Neural cell (in vitro differentiated cells): ENCODE results near the gene CFAP221. TPM values are rescaled to one million over a fixed set of nuclear protein-coding genes. Genes with fewer than 3 reads are reported as not detected.

Source experiments
- H2AFZ ChIP-seq: fragments of 200-600, 300-800 bp; sonication (generic), shearing (Covaris generic); 2 replicates; pipeline ENCODE4 v1.6.0; 2014; ENCODE audit warnings: low read depth, mild to moderate bottlenecking, antibody characterized with exemption, low read length, moderate library complexity
- H3F3A ChIP-seq: fragments of 200-600 bp; shearing (Covaris generic); 2 replicates; pipeline ENCODE4 v1.6.1; 2016; ENCODE audit warnings: mild to moderate bottlenecking, moderate library complexity, mixed read lengths, antibody characterized with exemption, low read length; ENCODE audit not compliant: insufficient read depth, poor library complexity, severe bottlenecking
- H3K27ac ChIP-seq: fragments of 200-600, 300-800 bp; sonication (generic), shearing (Covaris generic); 2 replicates; pipeline ENCODE4 v1.5.1; 2014; ENCODE audit warnings: mild to moderate bottlenecking, low read length, moderate library complexity
- H3K27me3 ChIP-seq: fragments of 300-800, 200-600 bp; sonication (generic), shearing (Covaris generic); 2 replicates; pipeline ENCODE4 v1.6.0; 2014; ENCODE audit warnings: mild to moderate bottlenecking, low read depth, low read length, moderate library complexity; ENCODE audit not compliant: insufficient read depth
- H3K36me3 ChIP-seq: fragments of 300-800, 200-600 bp; sonication (generic), shearing (Covaris generic); 2 replicates; pipeline ENCODE4 v1.5.1; 2014; ENCODE audit warnings: mild to moderate bottlenecking, antibody characterized with exemption, low read length, moderate library complexity; ENCODE audit not compliant: insufficient read depth
- H3K4me2 ChIP-seq: fragments of 300-800, 200-600 bp; sonication (generic), shearing (Covaris generic); 2 replicates; pipeline ENCODE4 v1.6.0; 2014; ENCODE audit warnings: mild to moderate bottlenecking, low read length
- H3K4me3 ChIP-seq: fragments of 300-800, 200-600 bp; sonication (generic), shearing (Covaris generic); 2 replicates; pipeline ENCODE4 v1.5.1; 2014; ENCODE audit warnings: mild to moderate bottlenecking, low read length, moderate library complexity
- H3K79me2 ChIP-seq: fragments of 200-600 bp; shearing (Covaris generic); replicated peaks from 2 replicates; pipeline ENCODE4 v1.6.0; 2014; ENCODE audit warnings: mild to moderate bottlenecking, low read length, moderate library complexity; ENCODE audit not compliant: insufficient read depth
- H3K9ac ChIP-seq: fragments of 300-800, 200-600 bp; sonication (generic), shearing (Covaris generic); 2 replicates; pipeline ENCODE4 v1.6.1; 2016; ENCODE audit warnings: mild to moderate bottlenecking, low read length, mixed read lengths
- H3K9me2 ChIP-seq: fragments of 200-600 bp; shearing (Covaris generic); 2 replicates; pipeline ENCODE4 v1.6.1; 2016; ENCODE audit warnings: mild to moderate bottlenecking, low read length, mixed read lengths; ENCODE audit not compliant: insufficient read depth
- H3K9me3 ChIP-seq: fragments of 200-600, 300-800 bp; sonication (generic), shearing (Covaris generic); 2 replicates; pipeline ENCODE4 v1.6.1; 2016; ENCODE audit warnings: mild to moderate bottlenecking, mixed run types, low read length, moderate library complexity, mixed read lengths
- H4K20me1 ChIP-seq: fragments of 200-600 bp; shearing (Covaris generic); 2 replicates; pipeline ENCODE4 v1.6.1; 2016; ENCODE audit warnings: mild to moderate bottlenecking, mixed run types; ENCODE audit not compliant: insufficient read depth
- CTCF ChIP-seq: fragments of 450-650 bp; IDR thresholded peaks from 2 replicates; pipeline ENCODE4 v1.5.1; 2014; ENCODE audit warnings: antibody characterized with exemption, mild to moderate bottlenecking, moderate library complexity; ENCODE audit not compliant: poor library complexity, severe bottlenecking
- EP300 ChIP-seq: fragments of 450-650 bp; conservative IDR thresholded peaks from 2 replicates; pipeline ENCODE4 v1.6.1; 2014; ENCODE audit warnings: antibody characterized with exemption, mild to moderate bottlenecking, moderate library complexity; ENCODE audit not compliant: poor library complexity, severe bottlenecking
- EZH2 ChIP-seq: fragments of 200-600, 300-800 bp; shearing (Covaris generic), sonication (generic); IDR thresholded peaks from 2 replicates; pipeline ENCODE4 v1.6.1; 2014; ENCODE audit warnings: antibody characterized with exemption, low read length, borderline replicate concordance, mild to moderate bottlenecking; ENCODE audit not compliant: insufficient read depth, poor library complexity, severe bottlenecking
- MXI1 ChIP-seq: fragments of 450-650 bp; conservative IDR thresholded peaks from 2 replicates; pipeline ENCODE4 v1.6.1; 2014; ENCODE audit warnings: antibody characterized with exemption, mild to moderate bottlenecking; ENCODE audit not compliant: poor library complexity, severe bottlenecking
- POLR2AphosphoS5 ChIP-seq: IDR thresholded peaks from 2 replicates; pipeline ENCODE4 v1.6.1; 2012
- RAD21 ChIP-seq: fragments of 450-650 bp; conservative IDR thresholded peaks from 2 replicates; pipeline ENCODE4 v1.6.1; 2014; ENCODE audit warnings: antibody characterized with exemption, mild to moderate bottlenecking, moderate library complexity
- REST ChIP-seq: IDR thresholded peaks from 2 replicates; pipeline ENCODE4 v1.6.1; 2012; ENCODE audit warnings: borderline replicate concordance
- SMC3 ChIP-seq: fragments of 450-650 bp; conservative IDR thresholded peaks from 2 replicates; pipeline ENCODE4 v1.6.1; 2014; ENCODE audit warnings: antibody characterized with exemption, mild to moderate bottlenecking, moderate library complexity; ENCODE audit not compliant: poor library complexity
- TAF1 ChIP-seq: IDR thresholded peaks from 2 replicates; pipeline ENCODE4 v1.6.1; 2012; ENCODE audit warnings: low read depth
- polyA plus RNA-seq: library from polyadenylated mRNA; depleted of rRNA; stranded (reverse); fragments of >200 nt; gene quantifications from 2 replicates; pipeline ENCODE4 v1.2.3, GENCODE V29; 2014

CFAP221 gene
- polyA plus RNA-seq, 1 donor from 2014 or later: 7.0 TPM

GRCh38 chr2:119660343-119660658, 116.1 kb downstream of the CFAP221 start:
- Histone ChIP-seq H3K4me3 (no peak overlapping the region), H3K27me3 (no peaks in the 10 kb centered on the region), H3K4me2 (no peak overlapping the region), H3F3A (no peaks in the 10 kb centered on the region), H2AFZ (no peak overlapping the region), H4K20me1 (no peaks in the 10 kb centered on the region), H3K36me3 (no peaks in the 10 kb centered on the region), H3K9ac (no peak overlapping the region), H3K9me3 (no peaks in the 10 kb centered on the region), H3K9me2 (no peaks in the 10 kb centered on the region), H3K79me2 (no peaks in the 10 kb centered on the region), H3K27ac (no peak overlapping the region)
- TF ChIP-seq RAD21 (no peak), CTCF (no peak), MXI1 (no peak), TAF1 (no peak), POLR2AphosphoS5 (no peak), REST (no peak), SMC3 (no peak), EZH2 (no peak), EP300 (no peak)

- H3K4me2 ChIP-seq: no peak overlapping the region
- no peaks in the 10 kb centered on the region for H3K79me2 ChIP-seq
- H3K4me3 ChIP-seq: no peak overlapping the region
- H3K36me3 ChIP-seq: no peaks in the 10 kb centered on the region
- H2AFZ ChIP-seq: no peak overlapping the region
- H3K9me3 ChIP-seq: no peaks in the 10 kb centered on the region
- no peaks in the 10 kb centered on the region for H4K20me1 ChIP-seq
- no peak overlapping the region for H3K9ac ChIP-seq
- H3K27ac ChIP-seq: no peak overlapping the region
- H3F3A ChIP-seq: no peaks in the 10 kb centered on the region
- no peaks in the 10 kb centered on the region for H3K27me3 ChIP-seq
- TF ChIP-seq SMC3 (no peak), RAD21 (no peak), EP300 (no peak), POLR2AphosphoS5 (no peak), TAF1 (no peak), MXI1 (no peak), CTCF (no peak), REST (no peak), EZH2 (no peak)
- H3K9me2 ChIP-seq: no peaks in the 10 kb centered on the region
Measured at GRCh38 chr2:119662297-119662696, 118.0 kb downstream of the CFAP221 start.
